ENCODE results near the gene POLD1.

GRCh38 chr19:50461066-50461875 is 77.1 kb downstream of the POLD1 start:
- TF ChIP-seq CTCF (IDR thresholded peaks at IDR 0.05) (peak in 3 of 4 experiments; percentile 61 to 84 (median 79)), POLR2A (IDR thresholded peaks at IDR 0.05) (no peak), POLR2AphosphoS5 (IDR thresholded peaks at IDR 0.05) (no peak), EP300 (IDR thresholded peaks at IDR 0.05) (no peak)

Measured in gastroesophageal sphincter (tissue), 3 donors.